Measurements from ENCODE around the gene CFDP1.

CFDP1 gene

DNA sequence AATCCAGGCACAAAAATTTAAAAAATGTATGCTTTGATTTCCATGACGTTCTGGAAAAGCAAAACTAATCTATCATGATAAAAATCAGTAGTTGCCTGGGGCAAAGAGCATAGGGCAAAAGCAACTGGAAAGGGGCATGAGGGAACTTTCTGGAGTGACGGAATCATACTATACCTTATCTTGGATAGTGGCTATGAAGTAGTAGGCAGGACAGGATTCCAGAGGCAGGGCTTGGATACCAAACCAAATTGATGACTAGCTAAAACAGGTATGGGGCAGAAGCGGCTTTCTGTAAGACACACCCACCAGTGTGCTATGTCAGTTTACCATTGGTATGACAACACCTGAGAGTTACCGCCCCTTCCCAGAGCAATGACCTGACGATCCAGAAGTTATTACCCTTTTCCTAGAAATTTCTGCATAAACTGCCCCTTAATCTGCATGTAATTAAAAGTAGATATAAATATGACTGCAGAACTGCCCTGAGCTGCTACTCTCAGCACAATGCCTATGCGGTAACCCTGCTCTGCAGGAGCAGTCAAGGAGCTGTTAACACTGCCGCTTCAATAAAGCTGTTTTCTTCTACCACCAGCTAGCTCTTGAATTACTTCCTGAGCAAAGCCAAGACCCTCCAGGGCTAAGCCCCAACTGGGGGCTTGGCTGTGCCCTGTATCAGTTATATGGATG is 56.7 kb downstream of the CFDP1 start:
- no peak overlapping the region for H3K4me3 ChIP-seq (ENCODE audit: control insufficient read depth, low read depth, low read length)
- no peak for DNase-seq (ENCODE audit: low read depth)
- TF ChIP-seq CTCF (IDR thresholded peaks at IDR 0.05; ENCODE audit: control insufficient read depth, insufficient read depth, low read depth, low read length, missing control alignments), result no peak

- no peak for TF ChIP-seq CTCF (IDR thresholded peaks at IDR 0.05; ENCODE audit: control insufficient read depth, insufficient read depth, low read depth, low read length, missing control alignments)
- no peak overlapping the region for H3K4me3 ChIP-seq (ENCODE audit: control insufficient read depth, low read depth, low read length)
- DNase-seq (ENCODE audit: low read depth), result no peak
These were observed 58.9 kb downstream of the CFDP1 start for GRCh38 chr16:75374388-75374787.

- DNase-seq (ENCODE audit: low read depth), result no peak
- no peak for TF ChIP-seq CTCF (IDR thresholded peaks at IDR 0.05; ENCODE audit: control insufficient read depth, insufficient read depth, low read depth, low read length, missing control alignments)
These were observed 61.0 kb downstream of the CFDP1 start for GRCh38 chr16:75372236-75372856.

DNA sequence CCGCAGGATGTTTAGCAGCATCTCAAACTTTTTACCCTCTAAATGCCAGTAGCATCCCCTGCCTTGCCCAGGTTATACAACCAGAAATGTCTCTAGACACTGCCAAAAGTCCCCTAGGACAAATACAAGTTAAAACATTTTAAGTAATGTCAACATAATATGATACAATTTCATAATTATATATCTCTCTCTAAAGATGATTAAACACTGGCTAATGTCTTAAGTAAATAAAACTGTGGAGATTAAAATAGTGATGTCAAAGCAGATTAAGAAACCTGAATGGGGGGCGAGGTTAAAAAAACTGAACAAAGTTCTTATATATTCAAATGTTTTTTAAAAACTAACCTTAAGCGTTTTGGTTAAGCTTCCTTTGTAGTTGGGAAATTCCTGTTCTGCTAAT is 62.1 kb downstream of the CFDP1 start:
- H3K4me3 ChIP-seq (ENCODE audit: control insufficient read depth, low read depth, low read length), result no peak overlapping the region
- no peak for TF ChIP-seq CTCF (IDR thresholded peaks at IDR 0.05; ENCODE audit: control insufficient read depth, insufficient read depth, low read depth, low read length, missing control alignments)
- no peak for DNase-seq (ENCODE audit: low read depth)

More at GRCh38 chr16:75372236-75372856, 61.0 kb downstream of the CFDP1 start:
- no peak overlapping the region for H3K4me3 ChIP-seq (ENCODE audit: control insufficient read depth, low read depth, low read length)

DNA sequence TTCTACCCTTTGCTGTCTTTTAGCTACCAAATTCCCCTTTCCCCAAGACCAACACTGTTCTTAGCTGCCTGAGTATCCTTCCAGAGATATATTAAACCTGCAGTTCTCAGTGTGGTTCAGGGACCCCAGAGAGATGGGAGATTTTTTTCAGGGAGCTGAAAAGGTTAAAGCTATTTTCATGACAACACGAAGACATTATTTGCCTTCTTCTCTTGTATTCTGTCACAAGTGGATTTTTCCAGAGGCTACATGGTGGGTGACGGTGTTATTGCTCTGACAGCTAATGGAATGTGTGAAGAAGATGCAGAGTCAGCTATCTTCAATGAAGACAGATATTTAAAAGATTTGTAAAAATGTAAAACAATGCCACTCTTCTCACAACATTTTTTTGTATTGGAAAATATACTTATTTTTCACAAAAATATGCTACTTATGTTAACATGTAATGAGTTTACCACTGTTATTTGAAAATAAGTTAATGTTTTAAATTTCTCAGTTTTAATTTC is 69.0 kb downstream of the CFDP1 start:
- H3K4me3 ChIP-seq (ENCODE audit: control insufficient read depth, low read depth, low read length), result no peak overlapping the region
- DNase-seq (ENCODE audit: low read depth), result no peak
- no peak for TF ChIP-seq CTCF (IDR thresholded peaks at IDR 0.05; ENCODE audit: control insufficient read depth, insufficient read depth, low read depth, low read length, missing control alignments)

DNA sequence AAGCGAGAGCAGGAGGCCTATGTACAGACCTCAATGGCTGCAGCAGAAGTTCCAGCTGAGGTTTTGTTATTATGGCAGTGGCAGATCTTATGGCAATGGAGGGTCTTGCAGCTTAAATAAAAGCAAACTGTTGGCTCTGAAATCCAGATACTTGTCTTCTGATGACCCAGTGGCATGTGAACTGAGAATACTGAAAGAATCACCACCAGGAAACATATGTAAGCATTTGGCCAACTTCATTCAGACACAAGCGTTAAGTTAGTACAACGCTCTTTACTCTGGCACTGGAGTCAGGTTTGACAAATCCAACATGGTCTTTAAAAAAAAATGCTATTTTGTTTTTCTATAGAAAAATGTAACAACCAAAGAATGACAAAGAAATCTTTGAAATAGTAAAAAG is 70.5 kb downstream of the CFDP1 start:
- no peak for DNase-seq (ENCODE audit: low read depth)
- TF ChIP-seq CTCF (IDR thresholded peaks at IDR 0.05; ENCODE audit: control insufficient read depth, insufficient read depth, low read depth, low read length, missing control alignments), result no peak
- no peak overlapping the region for H3K4me3 ChIP-seq (ENCODE audit: control insufficient read depth, low read depth, low read length)
